ENCODE results near the gene LLPH.
"Not testable (repeated sequence)": the region's sequence is repeated elsewhere in the genome, so short reads cannot be mapped to it uniquely, and the experiment has no call there.

LLPH gene

DNA sequence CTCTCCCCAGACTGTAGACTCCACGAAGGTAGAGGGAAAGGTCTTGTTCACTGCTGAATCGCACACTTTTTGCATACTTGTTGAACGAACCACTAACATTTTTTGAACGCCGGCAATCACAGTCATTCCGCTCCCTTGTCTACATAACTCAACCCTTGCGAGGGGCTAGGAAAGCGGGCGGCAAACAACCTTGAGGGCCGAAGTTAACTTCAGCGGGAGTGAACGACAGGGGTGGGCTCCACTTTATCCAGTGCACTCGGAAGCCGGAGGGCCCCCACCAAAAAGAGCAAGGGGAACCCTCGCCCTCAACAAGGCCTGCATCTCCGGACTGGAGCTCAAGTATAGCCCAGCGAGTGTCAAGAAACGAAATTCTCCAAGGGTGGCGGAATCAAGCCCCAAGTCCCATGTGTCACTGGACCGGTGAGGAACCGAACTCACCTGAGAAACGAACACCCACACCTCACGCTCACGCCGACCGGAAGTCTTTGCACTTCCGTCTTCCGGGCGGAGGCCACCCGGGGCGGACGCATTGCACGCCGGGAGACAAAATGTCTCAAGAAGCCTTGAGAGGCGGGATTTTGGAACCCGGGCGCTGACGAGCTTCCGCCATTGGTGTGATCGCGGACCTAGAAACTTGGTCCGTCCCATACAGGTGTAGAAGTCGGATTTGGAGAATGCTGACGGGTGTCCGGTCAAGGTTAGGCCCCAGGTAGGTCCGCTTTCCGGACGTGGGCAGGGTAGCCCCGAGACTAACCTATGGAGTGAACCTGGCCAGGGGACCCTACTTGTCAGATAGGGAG, at the start of gene LLPH:
TSS of gene LLPH (minus strand) at position 484 of the 800 bp plus-strand sequence. CDS start 1,644 bp downstream, outside the sequence.
- peak; percentile 94 for DNase-seq (ENCODE audit: low spot score)

DNA sequence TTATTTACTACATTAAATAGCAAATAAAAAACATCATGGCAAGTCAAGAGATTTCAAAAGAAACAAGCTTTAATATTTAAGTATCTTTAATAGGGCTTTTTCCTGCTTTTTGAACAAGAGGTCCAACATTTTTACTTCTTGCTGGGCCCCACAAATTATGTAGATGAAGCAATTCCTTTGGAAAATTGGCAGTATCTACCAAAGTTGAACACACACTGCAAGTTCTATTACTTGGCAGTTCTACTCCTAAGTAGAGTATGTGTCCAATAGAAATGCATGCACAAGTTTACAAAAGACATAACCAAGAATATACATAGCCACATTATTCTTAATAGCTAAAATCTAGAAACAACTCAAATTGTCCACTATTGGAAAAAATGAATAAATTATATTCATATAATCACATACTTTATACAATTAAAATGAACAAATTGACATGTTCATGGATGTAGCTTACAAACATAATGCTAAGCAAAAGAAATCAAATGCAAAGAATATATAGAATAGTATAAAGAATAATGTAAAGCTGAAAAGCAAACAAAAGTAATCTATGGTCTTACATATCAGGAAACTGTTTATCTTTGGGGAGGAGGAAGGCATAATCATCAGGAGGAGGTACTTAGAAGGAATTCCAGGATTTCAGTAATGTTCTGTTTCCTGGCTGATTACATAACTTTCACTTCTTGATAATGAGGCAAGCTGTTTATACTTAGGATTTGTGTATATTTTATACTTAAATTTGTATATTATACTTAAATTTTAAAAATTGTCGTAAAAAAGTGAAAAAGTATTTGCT, 45.8 kb upstream of the LLPH start:
- no peak for DNase-seq (ENCODE audit: low spot score)

GRCh38 chr12:66174391-66175325, 44.1 kb upstream of the LLPH start:
- DNase-seq (ENCODE audit: low spot score): not testable (repeated sequence)

DNA sequence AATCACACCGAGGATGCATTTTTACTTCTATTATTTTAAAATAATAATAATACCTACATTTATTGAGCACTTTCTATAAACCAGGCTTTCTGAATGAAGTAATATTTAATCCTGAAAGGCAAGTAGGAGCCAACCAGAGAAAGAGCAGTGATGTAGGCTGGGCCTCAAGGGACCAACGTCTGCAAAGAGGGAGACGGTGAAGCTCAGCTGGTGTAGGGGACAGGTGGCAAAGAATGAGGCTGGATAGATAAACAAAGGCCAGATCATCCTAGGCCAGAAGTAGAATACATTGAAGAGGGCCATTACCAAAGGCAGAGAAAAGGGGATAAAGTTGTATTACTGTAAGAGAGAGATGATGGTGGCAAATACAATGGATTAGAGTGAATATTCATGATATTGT, 40.1 kb upstream of the LLPH start:
- DNase-seq (ENCODE audit: low spot score): no peak

DNA sequence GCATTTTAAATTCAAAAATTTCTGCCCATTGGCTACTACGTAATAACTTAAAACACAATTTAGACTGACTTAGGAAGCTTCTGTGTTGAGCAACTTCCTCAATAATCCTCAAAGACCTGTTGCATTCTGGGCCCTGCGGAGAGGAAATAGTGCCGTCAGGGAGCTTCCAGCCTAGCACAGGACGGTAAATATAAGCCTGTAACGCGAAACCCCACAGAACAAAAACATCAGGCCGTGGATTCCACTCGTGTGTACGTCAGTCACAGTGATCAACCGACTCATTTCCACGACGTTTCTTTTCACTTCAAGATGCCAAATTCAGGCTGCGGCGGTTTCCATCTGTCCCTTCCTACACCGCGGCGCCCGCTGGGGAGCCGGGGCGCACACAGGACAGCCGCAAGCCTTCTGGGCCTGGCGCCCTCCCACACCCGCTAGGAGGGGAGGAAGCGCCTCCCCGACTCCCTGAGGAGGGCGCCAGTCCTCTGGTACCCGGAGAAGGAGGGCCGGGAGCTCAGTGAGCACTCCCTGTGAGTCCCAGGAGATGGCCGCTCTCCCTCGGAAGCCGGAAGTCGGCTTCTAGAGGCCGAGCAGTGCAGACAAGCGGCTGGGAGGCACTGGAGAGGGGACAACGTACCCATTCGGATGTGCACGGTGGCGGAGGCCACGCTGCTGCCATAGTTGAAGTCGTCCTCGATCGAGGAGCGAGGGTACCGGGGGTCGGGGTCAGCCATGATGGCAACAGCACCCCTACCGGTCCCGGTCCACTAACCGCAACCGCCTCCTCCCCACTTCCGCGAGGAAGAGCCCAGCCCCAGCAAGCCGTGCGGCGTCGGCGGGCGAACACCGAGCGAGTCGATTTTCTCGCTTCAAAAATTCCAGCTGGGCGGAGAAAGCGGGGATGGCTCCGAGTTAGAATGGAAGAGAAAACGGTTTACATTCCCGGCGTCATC, 38.9 kb upstream of the LLPH start, which contains the start of gene TMBIM4:
TSS of gene TMBIM4 (minus strand) at position 776 of the 950 bp plus-strand sequence. CDS start at position 731, 45 bp downstream.
- peak; percentile 93 for DNase-seq (ENCODE audit: low spot score)

GRCh38 chr12:66168410-66168809, 37.9 kb upstream of the LLPH start:
- DNase-seq (ENCODE audit: low spot score): no peak

DNA sequence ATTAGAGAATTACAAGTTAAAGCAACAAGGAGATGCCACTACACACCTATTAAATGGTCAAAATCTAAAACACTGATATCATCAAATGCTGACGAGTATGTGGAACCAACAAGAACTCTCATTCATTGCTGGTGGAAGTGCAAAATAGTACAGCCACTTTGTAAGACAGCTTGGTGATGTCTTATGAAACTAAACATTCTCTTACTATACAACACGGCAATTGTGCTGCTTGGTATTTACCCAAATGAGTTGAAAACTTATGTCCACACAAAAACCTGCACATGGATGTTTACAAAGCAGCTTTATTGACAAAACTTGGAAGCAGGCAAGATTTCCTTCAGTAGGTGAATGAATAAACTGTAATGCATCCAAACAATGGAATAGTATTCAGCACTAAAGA, 36.0 kb upstream of the LLPH start:
- DNase-seq (ENCODE audit: low spot score): no peak

GRCh38 chr12:66165141-66165540, 34.6 kb upstream of the LLPH start:
- DNase-seq (ENCODE audit: low spot score): no peak

DNA sequence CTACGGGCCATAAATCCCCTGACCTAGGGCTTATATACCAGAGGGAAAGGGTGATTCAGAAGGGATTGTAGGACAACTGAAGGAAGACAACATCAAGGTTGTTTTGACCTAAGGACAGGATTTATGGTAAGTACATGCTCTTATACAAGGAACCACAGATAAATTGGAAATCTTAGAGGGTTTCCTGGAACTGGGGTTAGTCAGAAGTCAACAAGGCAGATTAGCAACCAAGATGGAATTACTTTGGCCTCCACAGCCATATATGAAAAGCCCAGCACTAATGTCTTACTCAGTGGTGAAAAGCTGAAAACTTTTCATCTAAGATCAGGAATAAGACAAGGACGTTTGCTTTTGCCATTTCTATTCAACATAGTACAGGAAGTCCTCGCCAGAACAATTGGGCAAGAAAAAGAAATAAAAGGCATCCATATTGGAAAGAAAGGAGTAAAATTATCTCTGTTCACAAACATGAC, 33.8 kb upstream of the LLPH start:
- no peak for DNase-seq (ENCODE audit: low spot score)

- no peak for DNase-seq (ENCODE audit: low spot score)
Observed at GRCh38 chr12:66163289-66163688, 32.7 kb upstream of the LLPH start.

DNA sequence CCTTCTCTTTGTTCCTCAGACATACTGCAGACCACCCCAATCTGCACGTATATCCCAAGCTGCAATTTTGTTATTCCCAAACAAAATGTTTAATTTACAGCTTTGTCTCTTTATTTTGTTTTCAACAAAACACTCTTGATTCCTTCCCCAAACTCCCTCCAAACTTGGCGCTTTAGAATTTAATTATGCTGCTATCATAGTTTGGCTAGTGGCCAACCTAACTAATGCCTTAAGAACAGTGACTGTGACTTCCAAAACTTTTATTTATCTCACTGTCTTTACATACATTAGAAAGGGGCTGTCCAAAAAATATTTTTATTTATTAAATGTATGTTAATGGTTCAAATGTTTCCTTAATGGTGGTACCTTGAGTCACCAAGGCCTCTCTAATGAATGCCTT, 32.2 kb upstream of the LLPH start:
- no peak for DNase-seq (ENCODE audit: low spot score)

- no peak for DNase-seq (ENCODE audit: low spot score)
Observed at GRCh38 chr12:66160704-66161103, 30.2 kb upstream of the LLPH start.

- DNase-seq (ENCODE audit: low spot score): no peak
Observed at GRCh38 chr12:66159123-66159522, 28.6 kb upstream of the LLPH start.

- peak; percentile 76 for DNase-seq (ENCODE audit: low spot score)
Observed at GRCh38 chr12:66156654-66157053, 26.1 kb upstream of the LLPH start.

DNA sequence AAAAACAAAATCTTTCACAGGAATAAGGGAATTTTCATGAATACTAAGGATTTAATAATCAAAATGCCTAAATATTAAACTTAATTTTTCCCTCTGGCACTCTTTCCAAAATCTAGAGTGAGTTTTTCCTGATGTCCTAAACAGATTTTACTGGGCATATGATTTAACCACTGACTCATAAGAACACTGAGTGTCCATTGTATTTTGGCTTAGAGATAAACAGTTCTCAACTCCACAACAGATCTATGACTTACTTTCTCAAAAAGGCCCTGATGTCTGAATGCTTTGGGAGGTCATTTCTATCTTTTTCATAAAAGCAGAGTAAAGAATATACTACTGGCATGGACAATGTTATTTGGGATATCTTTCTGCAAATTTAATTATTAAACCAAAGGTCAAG, 24.2 kb upstream of the LLPH start:
- no peak for DNase-seq (ENCODE audit: low spot score)

DNA sequence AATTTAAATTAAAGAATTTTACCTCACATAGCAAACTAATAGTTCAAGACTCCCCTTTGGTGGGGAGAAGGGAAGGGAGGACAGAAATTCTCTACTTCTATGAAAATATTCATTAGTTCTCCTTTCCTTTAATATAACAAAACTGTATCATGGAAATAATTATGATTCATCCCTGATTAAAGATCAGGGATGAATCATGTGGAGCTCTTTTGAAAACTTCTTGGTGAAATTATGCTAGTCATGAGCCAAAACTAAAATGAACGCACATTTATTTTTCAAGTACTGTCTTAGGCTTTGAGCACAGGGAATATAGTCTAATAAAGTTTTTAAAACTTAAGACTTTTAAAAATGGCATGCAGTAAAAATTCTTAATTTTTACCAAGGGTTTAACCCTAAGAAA, 22.2 kb upstream of the LLPH start:
- no peak for DNase-seq (ENCODE audit: low spot score)

DNA sequence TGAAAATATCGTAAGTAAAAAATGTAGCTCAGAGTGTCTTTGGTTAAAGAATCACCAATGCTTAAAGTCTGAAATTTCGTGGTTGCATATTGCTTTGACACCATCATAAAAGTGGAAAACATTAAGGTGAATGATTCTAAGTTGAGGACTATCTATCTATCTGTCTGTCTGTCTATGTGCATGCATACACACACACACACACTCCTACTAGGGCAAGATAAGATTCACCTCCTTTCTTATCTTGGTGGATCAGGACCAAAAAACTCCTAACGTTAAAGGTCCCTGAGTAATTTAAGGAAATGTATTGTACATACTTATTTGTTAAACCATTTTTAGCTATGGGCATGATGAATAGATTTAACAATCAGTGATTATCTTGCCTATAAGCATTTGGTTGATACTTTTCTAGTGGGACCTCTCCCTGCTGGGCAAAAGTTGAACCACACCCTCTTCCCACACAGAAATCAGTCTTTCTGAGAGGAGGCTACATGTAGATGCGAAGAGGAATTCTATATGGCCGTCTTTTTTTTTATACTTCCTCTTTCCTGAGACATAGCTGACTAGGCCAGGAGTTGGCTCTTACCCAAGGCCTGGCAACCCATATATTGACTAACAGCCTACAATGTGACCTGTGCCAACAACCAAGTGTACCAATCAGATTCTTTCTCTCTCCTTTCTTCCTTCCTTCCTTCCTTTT, 19.3 kb upstream of the LLPH start:
- no peak for DNase-seq (ENCODE audit: low spot score)

DNA sequence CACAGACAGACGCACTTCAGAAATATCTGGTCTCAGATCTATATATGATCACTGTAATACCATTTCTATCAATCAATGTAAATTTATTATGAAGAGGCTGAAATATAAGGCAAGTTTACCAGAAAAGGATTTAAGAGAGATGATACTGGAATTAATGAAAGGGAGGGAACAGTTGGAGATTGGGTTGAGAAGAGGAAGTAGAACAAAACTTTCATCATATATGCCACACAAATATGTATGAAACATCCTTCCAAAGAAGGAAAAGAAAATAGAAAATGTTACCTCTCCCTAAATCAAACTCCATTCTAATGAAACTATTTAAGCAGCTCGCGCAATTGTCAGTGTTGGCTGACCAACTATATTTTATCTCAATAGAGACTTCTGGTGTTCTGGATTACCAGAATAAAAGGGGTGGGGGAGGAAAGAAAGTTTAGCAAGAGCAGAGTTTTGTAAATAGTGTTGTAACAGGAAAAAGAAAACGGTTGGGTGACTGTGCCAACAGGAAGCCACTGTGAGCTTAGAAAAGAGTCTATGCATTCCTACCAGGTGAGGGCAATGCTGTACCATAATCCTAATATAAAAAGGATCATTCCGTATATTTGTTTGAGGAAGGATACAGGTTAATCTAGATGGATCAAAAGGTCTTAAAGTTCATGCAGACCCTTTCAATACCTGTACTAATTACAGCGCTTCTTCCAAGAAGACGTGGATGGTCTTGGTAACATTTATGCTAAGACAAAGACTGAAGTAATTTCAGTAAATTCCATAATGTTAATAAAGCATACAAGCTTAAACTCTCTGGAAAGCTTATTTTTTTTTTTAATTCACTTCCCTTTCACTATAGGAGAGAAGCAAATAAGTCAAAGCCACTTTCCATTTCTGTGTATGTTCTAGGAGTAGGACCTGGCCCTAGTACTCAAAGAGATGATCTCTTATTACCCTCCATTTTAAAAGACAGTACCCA, 14.5 kb upstream of the LLPH start:
- peak; percentile 82 for DNase-seq (ENCODE audit: low spot score)

- no peak for DNase-seq (ENCODE audit: low spot score)
Observed at GRCh38 chr12:66143868-66144267, 13.3 kb upstream of the LLPH start.
